NCI-H460 (cell line): ENCODE measurements around the gene MAPKAPK2. TPM values are rescaled to one million over a fixed set of nuclear protein-coding genes. Genes with fewer than 3 reads are reported as not detected.
"Not testable (repeated sequence)": the region's sequence is repeated elsewhere in the genome, so short reads cannot be mapped to it uniquely, and the experiment has no call there.

Experiments used
- DNase-seq: peaks from one replicate; pipeline ENCODE4 v3.0.0-alpha.2; 2016; ENCODE audit warnings: low read depth; ENCODE audit errors: extremely low read depth
- polyA plus RNA-seq: library from polyadenylated mRNA; depleted of rRNA; stranded (reverse); fragments of >200 nt; gene quantifications from 2 replicates; pipeline ENCODE4 v1.2.3, GENCODE V29; 2014; cell fraction: nucleus; rRNA removed
- total RNA-seq: library from RNA; depleted of rRNA; stranded (reverse); fragments of >200 nt; shearing (Covaris generic); gene quantifications from 2 replicates; pipeline ENCODE4 v1.2.3, GENCODE V29; 2014; rRNA removed

Gene MAPKAPK2
- 32.1 and 34.3 TPM in 2 replicates for total RNA-seq
- polyA plus RNA-seq: 16.6 and 18.9 TPM in 2 replicates

- DNase-seq: peak; percentile 70
Observed at GRCh38 chr1:206684478-206685333, at the start of gene MAPKAPK2. TSS of gene MAPKAPK2 (plus strand) at chr1:206684905. CDS start at chr1:206685230, 325 bp downstream.

GRCh38 chr1:206635080-206635977 is 49.4 kb upstream of the MAPKAPK2 start, which contains the start of gene DYRK3:
TSS of gene DYRK3 (plus strand) at chr1:206635536. CDS start at chr1:206635704, 168 bp downstream.
- DNase-seq: peak; percentile 94

GRCh38 chr1:206635978-206636345 is 48.7 kb upstream of the MAPKAPK2 start:
- DNase-seq: no peak

GRCh38 chr1:206636671-206637070 is 48.0 kb upstream of the MAPKAPK2 start:
- DNase-seq: no peak

- no peak for DNase-seq
Observed at GRCh38 chr1:206637605-206638004, 47.1 kb upstream of the MAPKAPK2 start.

GRCh38 chr1:206642074-206642473 is 42.6 kb upstream of the MAPKAPK2 start:
- not testable (repeated sequence) for DNase-seq

- no peak for DNase-seq
Observed at GRCh38 chr1:206643118-206643698, 41.5 kb upstream of the MAPKAPK2 start.

GRCh38 chr1:206646504-206646903 is 38.2 kb upstream of the MAPKAPK2 start:
- no peak for DNase-seq

GRCh38 chr1:206647224-206647623 is 37.5 kb upstream of the MAPKAPK2 start:
- DNase-seq: no peak

GRCh38 chr1:206649261-206649921 is 35.3 kb upstream of the MAPKAPK2 start:
- DNase-seq: no peak

GRCh38 chr1:206651014-206651413 is 33.7 kb upstream of the MAPKAPK2 start:
- DNase-seq: no peak

- no peak for DNase-seq
Observed at GRCh38 chr1:206651958-206652890, 32.5 kb upstream of the MAPKAPK2 start.

GRCh38 chr1:206653715-206654459 is 30.8 kb upstream of the MAPKAPK2 start:
- DNase-seq: no peak

GRCh38 chr1:206654828-206655227 is 29.9 kb upstream of the MAPKAPK2 start:
- no peak for DNase-seq

GRCh38 chr1:206655471-206655882 is 29.2 kb upstream of the MAPKAPK2 start:
- DNase-seq: no peak

GRCh38 chr1:206656936-206657335 is 27.8 kb upstream of the MAPKAPK2 start:
- DNase-seq: no peak

- no peak for DNase-seq
Observed at GRCh38 chr1:206657751-206658150, 27.0 kb upstream of the MAPKAPK2 start.

GRCh38 chr1:206658264-206658980 is 26.3 kb upstream of the MAPKAPK2 start:
- no peak for DNase-seq
